ENCODE data around the gene ZBTB7C.

The ZBTB7C gene

DNA sequence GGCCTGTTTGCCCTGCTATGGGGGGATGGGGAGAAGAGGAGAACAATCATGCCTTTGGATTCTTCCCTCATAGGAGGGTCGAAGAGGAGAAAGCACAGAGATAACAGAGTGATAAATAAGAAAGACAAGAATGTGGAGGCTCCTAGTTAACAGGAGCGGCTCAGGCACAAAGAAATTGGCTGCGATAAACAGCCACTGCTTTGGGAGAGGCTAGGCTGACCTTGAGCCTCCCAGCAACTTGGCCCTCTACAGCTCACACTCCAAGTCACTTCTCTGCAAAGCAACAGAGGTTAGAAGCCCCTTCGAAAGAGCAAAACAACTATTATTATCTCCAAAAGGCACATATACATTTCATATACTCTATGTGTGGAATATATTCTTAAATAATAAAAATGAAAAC is 69.5 kb downstream of the ZBTB7C start:
- TF ChIP-seq, protein P1, sequence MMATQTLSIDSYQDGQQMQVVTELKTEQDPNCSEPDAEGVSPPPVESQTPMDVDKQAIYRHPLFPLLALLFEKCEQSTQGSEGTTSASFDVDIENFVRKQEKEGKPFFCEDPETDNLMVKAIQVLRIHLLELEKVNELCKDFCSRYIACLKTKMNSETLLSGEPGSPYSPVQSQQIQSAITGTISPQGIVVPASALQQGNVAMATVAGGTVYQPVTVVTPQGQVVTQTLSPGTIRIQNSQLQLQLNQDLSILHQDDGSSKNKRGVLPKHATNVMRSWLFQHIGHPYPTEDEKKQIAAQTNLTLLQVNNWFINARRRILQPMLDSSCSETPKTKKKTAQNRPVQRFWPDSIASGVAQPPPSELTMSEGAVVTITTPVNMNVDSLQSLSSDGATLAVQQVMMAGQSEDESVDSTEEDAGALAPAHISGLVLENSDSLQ (IDR thresholded peaks at IDR 0.05) = no peak
- TF ChIP-seq SUZ12 (IDR thresholded peaks at IDR 0.05) (no peak), LEF1 (IDR thresholded peaks at IDR 0.05; ENCODE audit: borderline replicate concordance) (no peak), FOXA1 (IDR thresholded peaks at IDR 0.05) (no peak), TARDBP (IDR thresholded peaks at IDR 0.05) (no peak), SP1 (IDR thresholded peaks at IDR 0.05) (no peak), FOXK2 (IDR thresholded peaks at IDR 0.05) (no peak), L3MBTL2 (conservative IDR thresholded peaks at IDR 0.05) (no peak), NFRKB (IDR thresholded peaks at IDR 0.05) (no peak), ARNT (IDR thresholded peaks at IDR 0.05) (no peak), ZNF384 (IDR thresholded peaks at IDR 0.05) (no peak), BHLHE40 (IDR thresholded peaks at IDR 0.05; ENCODE audit: borderline replicate concordance) (no peak), ELF4 (IDR thresholded peaks at IDR 0.05) (no peak), HDGF (IDR thresholded peaks at IDR 0.05; ENCODE audit: borderline replicate concordance) (no peak), FOXM1 (IDR thresholded peaks at IDR 0.05; ENCODE audit: borderline replicate concordance) (no peak), CTBP1 (IDR thresholded peaks at IDR 0.05; ENCODE audit: borderline replicate concordance) (no peak)
- DNase-seq (ENCODE audit: extremely low spot score) = no peak
- ChIA-PET CTCF (no interaction called here), POLR2A (no interaction called here)

- POLR2A ChIA-PET = no interaction called here
- TF ChIP-seq ARNT (IDR thresholded peaks at IDR 0.05) = no peak
- no peak for TF ChIP-seq CTBP1 (IDR thresholded peaks at IDR 0.05; ENCODE audit: borderline replicate concordance)
- TF ChIP-seq SP1 (IDR thresholded peaks at IDR 0.05) = no peak
- no peak for TF ChIP-seq ELF4 (IDR thresholded peaks at IDR 0.05)
- TF ChIP-seq, protein P1 (IDR thresholded peaks at IDR 0.05) = no peak
- TF ChIP-seq HDGF (IDR thresholded peaks at IDR 0.05; ENCODE audit: borderline replicate concordance) = no peak
- TF ChIP-seq FOXK2 (IDR thresholded peaks at IDR 0.05) = no peak
- no peak for TF ChIP-seq LEF1 (IDR thresholded peaks at IDR 0.05; ENCODE audit: borderline replicate concordance)
- TF ChIP-seq FOXA1 (IDR thresholded peaks at IDR 0.05) = no peak
- TF ChIP-seq SUZ12 (IDR thresholded peaks at IDR 0.05) = no peak
- no peak for TF ChIP-seq NFRKB (IDR thresholded peaks at IDR 0.05)
- TF ChIP-seq BHLHE40 (IDR thresholded peaks at IDR 0.05; ENCODE audit: borderline replicate concordance) = no peak
Observed at GRCh38 chr18:48338915-48339314, 70.3 kb downstream of the ZBTB7C start.

GRCh38 chr18:48337053-48337452 is 72.1 kb downstream of the ZBTB7C start:
- DNase-seq (ENCODE audit: extremely low spot score) = no peak
- POLR2A ChIA-PET = no interaction called here
- no peak for TF ChIP-seq SUZ12 (IDR thresholded peaks at IDR 0.05)
- no peak for TF ChIP-seq ARNT (IDR thresholded peaks at IDR 0.05)
- TF ChIP-seq FOXM1 (IDR thresholded peaks at IDR 0.05; ENCODE audit: borderline replicate concordance) = no peak
- no peak for TF ChIP-seq NFRKB (IDR thresholded peaks at IDR 0.05)
- TF ChIP-seq BHLHE40 (IDR thresholded peaks at IDR 0.05; ENCODE audit: borderline replicate concordance) = no peak
- TF ChIP-seq HDGF (IDR thresholded peaks at IDR 0.05; ENCODE audit: borderline replicate concordance) = no peak
- no peak for TF ChIP-seq L3MBTL2 (conservative IDR thresholded peaks at IDR 0.05)
- TF ChIP-seq SP1 (IDR thresholded peaks at IDR 0.05) = no peak
- TF ChIP-seq CTBP1 (IDR thresholded peaks at IDR 0.05; ENCODE audit: borderline replicate concordance) = no peak
- no peak for TF ChIP-seq LEF1 (IDR thresholded peaks at IDR 0.05; ENCODE audit: borderline replicate concordance)
- TF ChIP-seq ELF4 (IDR thresholded peaks at IDR 0.05) = no peak
- TF ChIP-seq, protein P1 (IDR thresholded peaks at IDR 0.05) = no peak
- no peak for TF ChIP-seq ZNF384 (IDR thresholded peaks at IDR 0.05)
- TF ChIP-seq FOXA1 (IDR thresholded peaks at IDR 0.05) = no peak
- no peak for TF ChIP-seq FOXK2 (IDR thresholded peaks at IDR 0.05)
- TF ChIP-seq TARDBP (IDR thresholded peaks at IDR 0.05) = no peak
- CTCF ChIA-PET = interaction anchor here (0.9 kb wide), 1 partner anchor 15 kb away, joined by 3 read pairs; no protein-coding TSS in a partner anchor

More at GRCh38 chr18:48338915-48339314, 70.3 kb downstream of the ZBTB7C start:
- DNase-seq (ENCODE audit: extremely low spot score) = no peak
- CTCF ChIA-PET = no interaction called here

GRCh38 chr18:48336332-48336731 is 72.9 kb downstream of the ZBTB7C start:
- CTCF ChIA-PET = interaction anchor here (0.5 kb wide), 1 partner anchor 1268 kb away, joined by 3 read pairs; no protein-coding TSS in a partner anchor
- POLR2A ChIA-PET = no interaction called here
- no peak for DNase-seq (ENCODE audit: extremely low spot score)
- no peak for TF ChIP-seq FOXA1 (IDR thresholded peaks at IDR 0.05)
- TF ChIP-seq ELF4 (IDR thresholded peaks at IDR 0.05) = no peak
- TF ChIP-seq BHLHE40 (IDR thresholded peaks at IDR 0.05; ENCODE audit: borderline replicate concordance) = no peak
- TF ChIP-seq FOXM1 (IDR thresholded peaks at IDR 0.05; ENCODE audit: borderline replicate concordance) = no peak
- TF ChIP-seq ZNF384 (IDR thresholded peaks at IDR 0.05) = no peak
- no peak for TF ChIP-seq NFRKB (IDR thresholded peaks at IDR 0.05)
- TF ChIP-seq L3MBTL2 (conservative IDR thresholded peaks at IDR 0.05) = no peak
- no peak for TF ChIP-seq TARDBP (IDR thresholded peaks at IDR 0.05)

DNA sequence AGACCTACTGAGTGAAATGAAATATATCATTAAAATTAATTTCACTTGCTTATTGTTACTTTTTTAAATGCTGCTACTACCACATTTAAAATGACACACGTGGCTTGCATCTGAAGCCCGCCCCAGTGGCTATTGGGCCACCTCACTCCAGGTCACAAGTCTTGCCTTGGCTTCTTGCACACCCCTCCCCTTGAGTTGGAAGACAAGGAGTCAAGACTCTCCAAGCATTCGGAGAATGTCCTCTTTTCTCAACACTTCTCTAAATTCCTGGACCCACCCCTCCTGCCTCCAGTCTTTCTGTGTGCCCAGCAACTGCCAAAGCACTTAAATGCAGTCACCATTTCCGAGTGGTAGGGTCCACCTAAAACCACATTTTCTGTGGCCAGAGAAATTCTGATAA is 73.4 kb downstream of the ZBTB7C start:
- no peak for DNase-seq (ENCODE audit: extremely low spot score)
- TF ChIP-seq, protein P1 (IDR thresholded peaks at IDR 0.05) = no peak
- TF ChIP-seq SUZ12 (IDR thresholded peaks at IDR 0.05) (no peak), FOXM1 (IDR thresholded peaks at IDR 0.05; ENCODE audit: borderline replicate concordance) (no peak), L3MBTL2 (conservative IDR thresholded peaks at IDR 0.05) (no peak), ELF4 (IDR thresholded peaks at IDR 0.05) (no peak), ARNT (IDR thresholded peaks at IDR 0.05) (no peak), FOXA1 (IDR thresholded peaks at IDR 0.05) (no peak), SP1 (IDR thresholded peaks at IDR 0.05) (no peak), ZNF384 (IDR thresholded peaks at IDR 0.05) (no peak), TARDBP (IDR thresholded peaks at IDR 0.05) (no peak), HDGF (IDR thresholded peaks at IDR 0.05; ENCODE audit: borderline replicate concordance) (no peak)
- POLR2A ChIA-PET = no interaction called here
- CTCF ChIA-PET = no interaction called here
